ENCODE results near the gene ADAM22.
A peak's percentile ranks its signal among the peaks of the same experiment; 100 is the strongest.

Gene ADAM22

GRCh38 chr7:88217675-88218428, 283.8 kb downstream of the ADAM22 start:
- no peak for DNase-seq (ENCODE audit: low read depth)

GRCh38 chr7:88218429-88218745, 284.3 kb downstream of the ADAM22 start:
- DNase-seq (ENCODE audit: low read depth) = no peak

- DNase-seq (ENCODE audit: low read depth) = peak; percentile 58
Observed at GRCh38 chr7:88218836-88219605, 285.0 kb downstream of the ADAM22 start.

GRCh38 chr7:88219781-88220747, 286.0 kb downstream of the ADAM22 start, which contains the start of gene SRI:
Gene SRI (minus strand): TSS chr7:88220038. CDS start chr7:88220026, 12 bp downstream.
- peak; percentile 79 for DNase-seq (ENCODE audit: low read depth)

- no peak for DNase-seq (ENCODE audit: low read depth)
Observed at GRCh38 chr7:88223265-88223664, 289.2 kb downstream of the ADAM22 start.

GRCh38 chr7:88224601-88225275, 290.7 kb downstream of the ADAM22 start:
- peak; percentile 71 for DNase-seq (ENCODE audit: low read depth)

- DNase-seq (ENCODE audit: low read depth) = no peak
Observed at GRCh38 chr7:88226201-88226600, 292.1 kb downstream of the ADAM22 start.

GRCh38 chr7:88226886-88227516, 292.9 kb downstream of the ADAM22 start:
- DNase-seq (ENCODE audit: low read depth) = peak; percentile 85

GRCh38 chr7:88229302-88229995, 295.4 kb downstream of the ADAM22 start:
- no peak for DNase-seq (ENCODE audit: low read depth)

GRCh38 chr7:88230646-88231045, 296.6 kb downstream of the ADAM22 start:
- DNase-seq (ENCODE audit: low read depth) = no peak

GRCh38 chr7:88233828-88234227, 299.8 kb downstream of the ADAM22 start:
- no peak for DNase-seq (ENCODE audit: low read depth)

GRCh38 chr7:88239852-88240251, 305.8 kb downstream of the ADAM22 start:
- DNase-seq (ENCODE audit: low read depth) = no peak

- peak; percentile 56 for DNase-seq (ENCODE audit: low read depth)
Observed at GRCh38 chr7:88243345-88243909, 309.4 kb downstream of the ADAM22 start.

GRCh38 chr7:88244258-88244657, 310.2 kb downstream of the ADAM22 start:
- DNase-seq (ENCODE audit: low read depth) = no peak
